HG03097 (cell line): ENCODE measurements around the gene PARP4.
"Not testable (repeated sequence)": the region's sequence is repeated elsewhere in the genome, so short reads cannot be mapped to it uniquely, and the experiment has no call there.

Source experiments
- ATAC-seq: cut with Tn5 transposase; IDR thresholded peaks from one replicate; pipeline ENCODE4 v1.9.1; 2021; ENCODE audit not compliant: unreplicated experiment, low FRiP score

Gene PARP4

GRCh38 chr13:24380227-24380626 lies 132.4 kb downstream of the PARP4 start:
- ATAC-seq = not testable (repeated sequence)

- ATAC-seq = not testable (repeated sequence)
Observed at GRCh38 chr13:24371273-24371672, 141.3 kb downstream of the PARP4 start.
